ENCODE results near the gene CDH2.

Gene CDH2

GRCh38 chr18:28123401-28124030 lies 53.4 kb downstream of the CDH2 start:
- Histone ChIP-seq H3K9ac (ENCODE audit: low read depth, low read length) (no peak overlapping the region), H3K4me1 (ENCODE audit: control insufficient read depth, insufficient read depth, low read length) (no peaks in the 10 kb centered on the region), H3K9me3 (ENCODE audit: control insufficient read depth, insufficient read depth, low read length) (no peaks in the 10 kb centered on the region), H3K36me3 (ENCODE audit: control insufficient read depth, insufficient read depth, low read length) (no peaks in the 10 kb centered on the region), H3K27me3 (ENCODE audit: control insufficient read depth, insufficient read depth, low read length) (no peaks in the 10 kb centered on the region), H3K4me3 (ENCODE audit: low read depth, low read length) (no peak overlapping the region)

DNA sequence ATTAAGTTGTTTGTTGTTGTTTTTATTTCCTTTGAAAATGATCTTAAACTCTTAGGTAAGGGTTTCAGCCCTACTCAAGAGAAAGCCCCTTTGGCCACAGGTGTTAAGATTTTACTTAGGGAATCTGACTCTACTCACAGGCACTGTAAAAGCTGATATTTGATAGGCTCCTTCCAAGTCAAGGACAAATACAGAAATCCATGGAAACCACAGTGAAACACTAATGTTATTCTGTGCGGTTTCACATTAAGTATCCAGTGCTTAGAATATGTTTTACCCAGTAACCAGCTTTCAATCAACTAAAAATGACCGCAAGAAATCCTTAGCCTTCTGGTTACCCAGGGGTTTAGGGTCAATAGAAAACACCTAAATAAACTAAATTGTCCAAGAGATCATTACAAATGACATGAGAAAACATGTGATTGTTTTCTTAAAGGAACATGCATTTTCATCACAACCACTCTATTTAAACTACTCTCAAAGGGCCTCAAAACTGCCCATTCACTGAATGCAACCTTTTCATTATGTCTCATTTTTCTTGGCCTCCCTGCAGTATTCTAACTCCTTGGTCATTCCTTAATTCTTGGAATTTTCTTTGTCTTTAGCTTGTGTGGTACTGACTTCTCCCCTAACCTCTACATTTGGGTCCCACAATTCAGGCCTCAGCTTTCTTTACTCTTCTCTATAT lies 56.0 kb downstream of the CDH2 start:
- Histone ChIP-seq H3K4me3 (ENCODE audit: low read depth, low read length) (no peak overlapping the region), H3K9ac (ENCODE audit: low read depth, low read length) (no peak overlapping the region), H3K27me3 (ENCODE audit: control insufficient read depth, insufficient read depth, low read length) (no peaks in the 10 kb centered on the region), H3K4me1 (ENCODE audit: control insufficient read depth, insufficient read depth, low read length) (no peaks in the 10 kb centered on the region), H3K9me3 (ENCODE audit: control insufficient read depth, insufficient read depth, low read length) (no peaks in the 10 kb centered on the region), H3K36me3 (ENCODE audit: control insufficient read depth, insufficient read depth, low read length) (no peaks in the 10 kb centered on the region)

- H3K27me3 ChIP-seq (ENCODE audit: control insufficient read depth, insufficient read depth, low read length) = no peaks in the 10 kb centered on the region
- no peak overlapping the region for H3K4me3 ChIP-seq (ENCODE audit: low read depth, low read length)
- H3K36me3 ChIP-seq (ENCODE audit: control insufficient read depth, insufficient read depth, low read length) = no peaks in the 10 kb centered on the region
- H3K4me1 ChIP-seq (ENCODE audit: control insufficient read depth, insufficient read depth, low read length) = no peaks in the 10 kb centered on the region
- H3K9me3 ChIP-seq (ENCODE audit: control insufficient read depth, insufficient read depth, low read length) = no peaks in the 10 kb centered on the region
- no peak overlapping the region for H3K9ac ChIP-seq (ENCODE audit: low read depth, low read length)
Measured at GRCh38 chr18:28116461-28116860, 60.5 kb downstream of the CDH2 start.

- no peaks in the 10 kb centered on the region for H3K27me3 ChIP-seq (ENCODE audit: control insufficient read depth, insufficient read depth, low read length)
- H3K9ac ChIP-seq (ENCODE audit: low read depth, low read length) = no peak overlapping the region
- H3K36me3 ChIP-seq (ENCODE audit: control insufficient read depth, insufficient read depth, low read length) = no peaks in the 10 kb centered on the region
- H3K4me3 ChIP-seq (ENCODE audit: low read depth, low read length) = no peak overlapping the region
- no peaks in the 10 kb centered on the region for H3K9me3 ChIP-seq (ENCODE audit: control insufficient read depth, insufficient read depth, low read length)
- peaks cover 2% of the 10 kb centered on the region for H3K4me1 ChIP-seq (ENCODE audit: control insufficient read depth, insufficient read depth, low read length)
Measured at GRCh38 chr18:28115149-28115550, 61.8 kb downstream of the CDH2 start.

- H3K36me3 ChIP-seq (ENCODE audit: control insufficient read depth, insufficient read depth, low read length) = no peaks in the 10 kb centered on the region
- H3K9ac ChIP-seq (ENCODE audit: low read depth, low read length) = no peak overlapping the region
- peaks cover 4% of the 10 kb centered on the region for H3K4me1 ChIP-seq (ENCODE audit: control insufficient read depth, insufficient read depth, low read length)
- no peaks in the 10 kb centered on the region for H3K27me3 ChIP-seq (ENCODE audit: control insufficient read depth, insufficient read depth, low read length)
- H3K9me3 ChIP-seq (ENCODE audit: control insufficient read depth, insufficient read depth, low read length) = no peaks in the 10 kb centered on the region
- H3K4me3 ChIP-seq (ENCODE audit: low read depth, low read length) = no peak overlapping the region
Measured at GRCh38 chr18:28114472-28114871, 62.5 kb downstream of the CDH2 start.

- H3K9me3 ChIP-seq (ENCODE audit: control insufficient read depth, insufficient read depth, low read length) = no peaks in the 10 kb centered on the region
- no peaks in the 10 kb centered on the region for H3K36me3 ChIP-seq (ENCODE audit: control insufficient read depth, insufficient read depth, low read length)
- peaks cover 4% of the 10 kb centered on the region for H3K4me1 ChIP-seq (ENCODE audit: control insufficient read depth, insufficient read depth, low read length)
- no peaks in the 10 kb centered on the region for H3K27me3 ChIP-seq (ENCODE audit: control insufficient read depth, insufficient read depth, low read length)
- no peak overlapping the region for H3K4me3 ChIP-seq (ENCODE audit: low read depth, low read length)
- H3K9ac ChIP-seq (ENCODE audit: low read depth, low read length) = no peak overlapping the region
Measured at GRCh38 chr18:28113271-28114029, 63.5 kb downstream of the CDH2 start.

DNA sequence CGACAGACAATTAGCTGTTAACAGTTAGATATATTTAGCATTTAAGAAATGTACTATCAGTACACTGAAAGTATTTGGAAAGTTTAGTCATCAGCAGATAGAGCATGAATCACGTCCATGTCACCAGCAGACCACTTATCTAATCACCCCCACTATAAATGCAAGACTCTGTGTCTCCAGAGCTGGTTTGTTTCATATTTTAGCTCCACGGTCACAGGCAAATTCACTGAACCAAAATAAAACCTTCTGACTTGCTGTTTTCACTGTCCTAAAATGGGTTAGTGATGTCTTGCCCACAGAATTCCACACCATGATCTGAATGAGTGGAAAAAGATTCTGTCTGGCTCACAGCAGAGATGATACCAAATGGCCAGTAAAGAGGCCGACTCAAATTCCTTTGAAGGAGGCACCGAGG lies 64.9 kb downstream of the CDH2 start:
- Histone ChIP-seq H3K9me3 (ENCODE audit: control insufficient read depth, insufficient read depth, low read length) (no peaks in the 10 kb centered on the region), H3K27me3 (ENCODE audit: control insufficient read depth, insufficient read depth, low read length) (no peaks in the 10 kb centered on the region), H3K36me3 (ENCODE audit: control insufficient read depth, insufficient read depth, low read length) (no peaks in the 10 kb centered on the region), H3K4me1 (ENCODE audit: control insufficient read depth, insufficient read depth, low read length) (peaks cover 4% of the 10 kb centered on the region), H3K4me3 (ENCODE audit: low read depth, low read length) (no peak overlapping the region), H3K9ac (ENCODE audit: low read depth, low read length) (no peak overlapping the region)

DNA sequence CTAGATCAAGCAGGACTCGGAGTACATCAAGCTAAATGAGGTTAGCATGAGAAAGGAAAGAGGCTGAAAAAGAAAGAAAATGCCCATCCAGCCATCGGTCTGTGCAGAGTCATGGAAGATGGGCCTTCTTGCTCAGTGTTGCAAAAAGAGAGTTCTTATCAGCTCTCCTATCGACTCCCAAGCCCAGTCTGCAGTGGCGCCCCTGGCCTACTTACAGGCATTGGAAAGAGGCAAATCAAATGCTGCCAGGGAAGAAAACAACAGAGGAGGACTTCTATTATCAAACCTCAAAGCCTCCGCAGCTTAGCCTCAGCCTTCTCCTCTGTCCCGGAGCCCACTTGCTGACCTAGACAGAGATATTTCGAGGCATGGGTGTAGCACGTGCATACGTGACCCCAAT lies 66.0 kb downstream of the CDH2 start:
- Histone ChIP-seq H3K36me3 (ENCODE audit: control insufficient read depth, insufficient read depth, low read length) (no peaks in the 10 kb centered on the region), H3K9me3 (ENCODE audit: control insufficient read depth, insufficient read depth, low read length) (no peaks in the 10 kb centered on the region), H3K9ac (ENCODE audit: low read depth, low read length) (no peak overlapping the region), H3K4me1 (ENCODE audit: control insufficient read depth, insufficient read depth, low read length) (peaks cover 4% of the 10 kb centered on the region), H3K27me3 (ENCODE audit: control insufficient read depth, insufficient read depth, low read length) (no peaks in the 10 kb centered on the region), H3K4me3 (ENCODE audit: low read depth, low read length) (no peak overlapping the region)

- Histone ChIP-seq H3K4me1 (ENCODE audit: control insufficient read depth, insufficient read depth, low read length) (peaks cover 4% of the 10 kb centered on the region), H3K9ac (ENCODE audit: low read depth, low read length) (no peak overlapping the region), H3K4me3 (ENCODE audit: low read depth, low read length) (no peak overlapping the region), H3K27me3 (ENCODE audit: control insufficient read depth, insufficient read depth, low read length) (no peaks in the 10 kb centered on the region), H3K36me3 (ENCODE audit: control insufficient read depth, insufficient read depth, low read length) (no peaks in the 10 kb centered on the region), H3K9me3 (ENCODE audit: control insufficient read depth, insufficient read depth, low read length) (no peaks in the 10 kb centered on the region)
Measured at GRCh38 chr18:28109781-28110560, 67.0 kb downstream of the CDH2 start.

DNA sequence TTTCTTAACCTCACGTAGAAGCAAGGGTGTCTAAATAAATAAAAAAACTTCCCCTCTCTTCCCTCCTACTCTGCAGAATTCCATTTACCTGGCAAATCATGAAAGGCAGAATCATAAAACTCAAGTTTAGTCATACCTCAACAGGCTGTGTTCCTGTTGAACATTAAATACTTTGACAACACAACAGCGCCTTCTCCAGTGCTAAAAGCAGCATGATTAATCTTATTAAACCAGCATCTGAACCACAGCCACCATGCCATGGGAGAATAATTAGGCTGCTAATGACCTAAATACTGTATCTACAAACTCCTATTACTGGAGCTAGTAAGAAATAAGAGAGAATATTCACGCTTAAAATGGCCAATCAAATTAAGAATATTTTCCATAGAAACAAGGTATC lies 68.1 kb downstream of the CDH2 start:
- H3K9ac ChIP-seq (ENCODE audit: low read depth, low read length) = no peak overlapping the region
- H3K4me1 ChIP-seq (ENCODE audit: control insufficient read depth, insufficient read depth, low read length) = peaks cover 4% of the 10 kb centered on the region
- no peaks in the 10 kb centered on the region for H3K27me3 ChIP-seq (ENCODE audit: control insufficient read depth, insufficient read depth, low read length)
- no peak overlapping the region for H3K4me3 ChIP-seq (ENCODE audit: low read depth, low read length)
- H3K9me3 ChIP-seq (ENCODE audit: control insufficient read depth, insufficient read depth, low read length) = no peaks in the 10 kb centered on the region
- H3K36me3 ChIP-seq (ENCODE audit: control insufficient read depth, insufficient read depth, low read length) = no peaks in the 10 kb centered on the region

DNA sequence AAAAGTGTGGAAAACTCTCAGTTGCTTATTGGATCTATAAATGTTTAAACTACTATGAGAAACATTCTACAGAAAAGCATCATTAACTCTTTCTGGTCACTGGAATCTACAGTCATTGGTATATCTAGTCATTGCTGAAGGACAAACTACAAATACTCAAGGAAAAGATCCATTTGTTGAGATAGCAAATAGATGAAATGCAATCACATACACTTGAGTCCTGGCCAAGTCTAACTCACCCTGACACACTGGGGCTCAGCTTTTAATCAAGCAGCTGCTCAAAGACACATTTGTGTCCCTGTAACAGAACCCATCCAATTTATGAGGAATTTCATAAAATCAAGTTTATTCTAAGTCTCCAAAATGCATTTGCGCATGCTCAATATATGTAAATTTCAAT lies 68.7 kb downstream of the CDH2 start:
- H3K9me3 ChIP-seq (ENCODE audit: control insufficient read depth, insufficient read depth, low read length) = no peaks in the 10 kb centered on the region
- H3K4me3 ChIP-seq (ENCODE audit: low read depth, low read length) = no peak overlapping the region
- no peaks in the 10 kb centered on the region for H3K27me3 ChIP-seq (ENCODE audit: control insufficient read depth, insufficient read depth, low read length)
- H3K36me3 ChIP-seq (ENCODE audit: control insufficient read depth, insufficient read depth, low read length) = no peaks in the 10 kb centered on the region
- peaks cover 4% of the 10 kb centered on the region for H3K4me1 ChIP-seq (ENCODE audit: control insufficient read depth, insufficient read depth, low read length)
- H3K9ac ChIP-seq (ENCODE audit: low read depth, low read length) = no peak overlapping the region

All from iPS-15b (cell line).